GM19328 (cell line): ENCODE results near the gene CD6.

ENCODE experiments used
- ATAC-seq: cut with Tn5 transposase; IDR thresholded peaks from one replicate; pipeline ENCODE4 v1.9.1; 2021; ENCODE audit warnings: mild to moderate bottlenecking, moderate library complexity; ENCODE audit not compliant: unreplicated experiment

The CD6 gene

GRCh38 chr11:60971520-60971919, at the start of gene CD6:
Gene CD6 (plus strand): TSS chr11:60971680. CDS start chr11:60971866, 186 bp downstream.
- ATAC-seq: no peak

- ATAC-seq: no peak
Observed at GRCh38 chr11:60921777-60922335, 49.6 kb upstream of the CD6 start.

- ATAC-seq: no peak
Observed at GRCh38 chr11:60922906-60923305, 48.6 kb upstream of the CD6 start.

GRCh38 chr11:60923326-60923725, 48.2 kb upstream of the CD6 start:
- no peak for ATAC-seq

GRCh38 chr11:60923800-60924109, 47.7 kb upstream of the CD6 start:
- ATAC-seq: no peak

GRCh38 chr11:60924110-60924905, 47.2 kb upstream of the CD6 start, which contains the start of gene TMEM132A:
Gene TMEM132A (plus strand): TSS chr11:60924460. CDS start chr11:60924634, 174 bp downstream.
- ATAC-seq: no peak

- no peak for ATAC-seq
Observed at GRCh38 chr11:60924906-60925853, 46.3 kb upstream of the CD6 start.

- ATAC-seq: no peak
Observed at GRCh38 chr11:60925868-60926267, 45.6 kb upstream of the CD6 start.

- ATAC-seq: no peak
Observed at GRCh38 chr11:60926500-60926899, 45.0 kb upstream of the CD6 start.

GRCh38 chr11:60927061-60927592, 44.4 kb upstream of the CD6 start:
- ATAC-seq: no peak

- ATAC-seq: no peak
Observed at GRCh38 chr11:60927600-60927999, 43.9 kb upstream of the CD6 start.

- ATAC-seq: no peak
Observed at GRCh38 chr11:60928563-60929001, 42.9 kb upstream of the CD6 start.

GRCh38 chr11:60929764-60930163, 41.7 kb upstream of the CD6 start:
- no peak for ATAC-seq

- ATAC-seq: no peak
Observed at GRCh38 chr11:60930394-60930793, 41.1 kb upstream of the CD6 start.

- ATAC-seq: no peak
Observed at GRCh38 chr11:60931917-60932316, 39.6 kb upstream of the CD6 start.

- ATAC-seq: no peak
Observed at GRCh38 chr11:60932605-60933356, 38.7 kb upstream of the CD6 start.

GRCh38 chr11:60933416-60934123, 37.9 kb upstream of the CD6 start:
- no peak for ATAC-seq

- ATAC-seq: no peak
Observed at GRCh38 chr11:60934124-60934789, 37.2 kb upstream of the CD6 start.
